HL-60/S4 treated with phorbol 12-myristate 13-acetate at 8.2 ng/mL for 4 days and 3 days (cell line): ENCODE measurements around the gene GABBR2.

Experiments used
- in situ Hi-C: fragments of 300-500 bp; cut with MboI; formaldehyde crosslinking; loops from 2 replicates; pipeline ENCODE4 v1.15.0; 2022; ENCODE audit warnings: low sequenced_read_pairs

GABBR2 gene

DNA sequence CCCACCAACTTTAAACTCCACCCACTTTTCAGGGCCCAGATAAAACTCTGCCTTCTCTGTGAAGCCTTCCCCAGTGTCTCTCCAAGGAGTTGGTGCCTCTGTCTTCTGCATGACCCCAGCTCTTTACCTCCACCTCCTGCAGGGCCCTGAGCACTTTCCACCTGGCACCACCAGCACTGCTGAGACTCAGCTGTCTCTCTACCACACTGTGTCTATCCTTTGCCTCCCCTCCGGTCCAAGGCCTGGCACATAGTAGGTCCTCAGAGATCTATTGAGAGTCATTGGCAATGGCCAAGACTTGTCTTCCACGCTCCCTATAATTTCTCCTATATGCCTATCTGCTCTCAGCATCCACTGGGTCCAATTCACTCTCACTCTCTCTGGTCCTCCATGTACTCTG lies 12.9 kb upstream of the GABBR2 start:
- in situ Hi-C loops, result no loop called here

DNA sequence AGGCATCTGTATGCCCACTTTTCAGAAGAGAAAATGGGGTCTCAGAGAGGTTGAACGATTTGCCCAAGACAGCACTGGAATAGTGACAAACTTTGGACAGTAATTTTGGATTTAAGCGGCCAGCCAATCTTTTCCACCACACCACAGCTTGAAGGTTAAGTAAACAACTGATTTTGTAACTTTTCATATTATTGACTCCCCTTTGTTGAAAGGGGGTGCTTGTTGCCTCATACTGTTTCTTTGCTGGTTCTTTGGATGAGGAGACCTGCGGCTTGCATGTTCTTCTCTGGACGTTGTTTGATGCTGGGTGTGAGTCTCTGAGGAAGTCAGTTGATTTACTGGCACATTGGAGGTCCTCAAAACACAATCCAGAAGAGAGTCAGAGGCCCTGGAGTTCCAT lies 11.7 kb upstream of the GABBR2 start:
- in situ Hi-C loops, result no loop called here

DNA sequence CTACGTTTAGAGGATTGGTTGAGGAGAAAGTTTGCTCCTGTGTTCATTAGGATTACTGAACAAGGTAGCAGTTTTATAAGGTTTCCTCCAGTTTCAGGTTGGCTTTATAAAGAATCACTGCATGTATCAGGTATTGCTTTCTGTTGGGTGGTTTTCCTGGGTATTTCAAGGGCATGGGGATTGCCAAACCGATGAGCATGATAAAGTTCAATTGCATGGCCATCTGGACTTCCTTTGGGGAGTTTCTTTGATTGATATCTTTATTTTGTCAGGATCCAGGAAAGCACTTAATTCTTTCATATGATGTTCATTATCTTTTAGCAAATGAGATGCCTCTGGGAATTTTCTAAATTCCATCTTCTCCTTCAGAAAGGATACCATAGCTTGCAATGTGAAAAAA lies 10.3 kb upstream of the GABBR2 start:
- in situ Hi-C loops, result no loop called here

DNA sequence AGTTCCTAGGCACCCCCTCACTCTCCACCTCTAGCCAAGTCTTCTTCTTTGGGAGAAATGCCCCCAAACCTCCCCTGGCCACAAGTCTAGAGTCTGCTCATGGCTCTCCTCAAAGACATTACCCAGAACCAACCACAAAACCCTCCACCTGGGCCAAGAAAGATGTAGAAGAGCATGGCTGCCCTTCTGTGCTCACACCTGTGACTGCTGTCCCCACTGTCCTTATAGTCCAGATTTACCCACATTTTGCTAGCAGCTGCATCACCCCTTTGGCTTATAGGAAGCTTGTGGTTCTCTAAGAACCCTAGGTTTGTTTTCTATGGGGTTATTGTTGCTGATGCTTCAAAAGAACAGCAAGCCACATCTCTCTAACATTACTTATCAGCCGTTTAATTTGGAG lies 6.1 kb upstream of the GABBR2 start:
- in situ Hi-C loops, result no loop called here

DNA sequence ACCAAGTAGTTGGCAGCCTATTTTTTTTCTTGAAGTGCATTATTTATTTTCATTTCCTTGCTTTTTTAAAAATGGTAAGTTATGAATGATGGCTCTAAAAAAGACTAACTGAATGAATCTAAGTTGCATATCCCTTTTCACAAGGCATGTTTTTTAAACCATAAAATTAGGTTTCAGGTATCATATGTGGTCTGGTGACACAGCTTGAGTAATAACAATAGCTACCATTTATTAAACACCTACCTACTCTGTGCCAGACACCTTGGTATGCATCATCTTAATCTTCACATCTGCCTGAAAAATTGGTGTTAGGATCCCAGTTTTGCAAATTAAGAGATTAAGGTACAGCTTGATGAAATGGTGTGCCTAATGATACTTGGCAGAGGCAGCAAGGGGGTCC lies 4.3 kb upstream of the GABBR2 start:
- in situ Hi-C loops, result no loop called here

DNA sequence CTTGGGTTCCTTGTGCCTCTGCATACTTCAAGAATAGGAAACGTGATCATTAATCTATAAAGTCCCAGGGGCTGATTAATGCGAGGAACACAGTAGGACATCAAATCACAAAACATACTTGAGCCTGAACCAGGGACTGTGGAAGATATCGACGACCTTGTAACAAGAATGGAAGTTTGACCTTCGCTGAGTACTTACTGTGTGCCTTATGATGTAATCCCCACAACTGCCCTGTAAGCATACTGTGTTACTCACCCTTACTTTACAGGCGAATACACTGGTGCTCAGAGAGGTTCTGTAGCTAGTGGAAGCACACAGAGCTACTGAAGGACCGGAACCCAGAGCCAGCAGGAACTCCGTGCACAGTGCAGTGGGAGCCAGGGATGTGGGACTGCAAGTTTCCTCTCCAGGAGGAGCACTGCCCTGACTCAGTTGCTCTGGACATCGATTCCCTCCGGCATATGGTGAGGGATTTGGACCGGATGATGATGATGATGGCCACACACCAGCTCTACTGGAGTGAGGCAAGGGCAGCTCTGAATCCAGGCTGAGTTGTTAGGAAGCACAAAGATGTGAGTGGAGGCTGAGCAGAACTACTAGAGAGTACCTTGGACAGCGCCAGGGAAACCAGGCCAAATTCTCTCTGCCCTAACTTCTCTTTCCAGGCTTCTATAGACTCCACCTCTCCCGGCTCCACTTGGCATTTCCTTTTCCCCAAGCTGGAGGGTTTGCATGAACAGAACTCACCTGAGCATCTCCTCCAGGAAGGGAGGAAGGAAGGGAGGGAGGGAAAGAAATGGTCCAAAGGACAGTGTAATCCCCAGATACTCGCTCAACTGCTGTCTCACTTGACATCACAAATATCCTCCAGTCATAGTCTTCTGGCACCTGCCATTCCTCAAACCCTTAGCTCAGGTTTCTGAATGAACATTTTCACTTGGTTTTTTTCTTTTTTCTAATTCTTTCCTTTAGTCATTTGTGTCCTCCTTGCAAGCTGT lies 1.5 kb upstream of the GABBR2 start:
- in situ Hi-C loops, result no loop called here

DNA sequence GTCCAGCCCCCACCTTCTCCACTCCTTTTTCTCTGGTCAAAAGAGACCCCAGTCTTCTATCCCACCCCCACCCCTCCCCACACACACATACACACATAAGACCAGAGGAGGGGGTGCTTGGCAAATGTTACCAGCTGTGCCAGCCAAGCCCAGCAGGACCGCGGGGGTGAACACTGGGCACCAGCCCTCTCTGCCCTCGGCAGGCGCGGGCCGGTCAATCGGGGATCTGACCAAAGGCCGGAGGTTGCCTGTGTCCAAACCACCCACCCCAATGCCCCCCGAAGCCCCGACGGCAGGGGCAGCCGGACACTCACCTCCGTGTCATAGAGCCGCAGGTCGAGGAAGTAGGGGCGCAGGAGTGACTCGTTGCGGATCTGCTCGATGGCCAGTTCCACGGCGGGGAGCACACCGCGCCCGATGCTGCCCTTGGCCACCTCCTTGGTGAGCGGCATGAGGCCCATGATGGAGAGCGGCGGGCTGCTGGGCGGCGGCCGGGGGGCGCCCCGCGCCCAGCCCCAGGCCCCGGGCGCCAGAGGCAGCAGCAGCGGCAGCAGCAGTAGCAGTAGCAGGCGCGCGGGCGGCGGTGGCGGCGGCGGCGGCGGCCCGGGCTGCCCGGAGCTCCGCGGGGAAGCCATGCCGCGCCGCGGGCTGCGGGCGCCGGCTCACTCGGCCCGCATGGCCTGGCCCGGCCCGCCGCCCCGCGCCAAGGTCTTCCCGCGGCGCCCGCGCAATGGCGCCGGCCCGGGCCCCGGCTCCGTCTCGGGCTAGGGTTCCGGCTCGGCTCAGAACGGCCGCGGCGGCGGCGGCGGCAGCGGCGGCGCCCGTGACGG lies 417 bp downstream of the GABBR2 start:
- in situ Hi-C loops, result no loop called here

DNA sequence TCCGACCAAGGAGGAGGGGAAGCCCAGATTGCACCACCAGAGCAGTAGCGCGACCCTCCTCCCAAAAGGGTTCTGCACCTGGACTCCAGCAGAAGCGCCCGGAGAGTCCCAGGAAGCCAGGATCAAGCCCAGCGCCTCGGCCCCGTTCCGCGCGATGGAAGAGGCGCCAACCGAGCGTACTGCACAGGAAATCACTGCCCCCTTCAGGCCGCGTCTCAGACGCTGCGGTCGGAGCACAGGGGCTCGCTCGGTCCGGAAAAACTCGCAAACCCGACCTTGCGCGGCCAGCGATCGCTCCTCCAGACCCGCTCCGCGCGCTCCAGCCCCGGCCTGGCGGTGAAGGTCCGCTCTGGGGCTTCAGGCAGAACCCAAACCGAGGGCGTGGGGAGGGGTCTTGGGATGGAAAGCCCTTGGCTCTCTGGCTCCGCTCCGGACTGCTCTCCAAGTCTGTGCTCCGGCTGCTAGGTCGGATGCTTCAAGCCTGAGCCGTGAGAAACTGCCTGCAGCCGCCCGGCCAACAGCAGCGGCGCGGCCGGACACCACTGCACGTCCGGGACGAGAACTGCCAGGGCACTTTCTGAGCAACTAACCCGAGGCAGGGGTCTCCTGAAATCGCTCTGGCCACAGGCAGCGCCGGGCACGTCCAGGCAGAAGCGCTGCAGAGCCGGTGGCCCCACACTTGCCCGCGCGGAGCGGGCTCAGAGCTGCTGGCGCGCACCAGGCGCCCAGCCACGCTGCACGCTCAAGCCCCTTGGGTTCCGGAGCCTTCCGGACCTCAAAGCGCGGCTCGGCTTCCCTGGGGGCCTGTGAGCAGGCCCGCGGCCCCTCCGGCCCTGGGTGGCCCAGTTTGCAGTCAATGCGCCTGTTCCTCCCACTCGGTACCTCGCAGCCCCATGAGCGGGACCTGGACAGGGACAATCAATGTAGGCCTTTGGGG lies 1.3 kb downstream of the GABBR2 start:
- in situ Hi-C loops, result no loop called here

DNA sequence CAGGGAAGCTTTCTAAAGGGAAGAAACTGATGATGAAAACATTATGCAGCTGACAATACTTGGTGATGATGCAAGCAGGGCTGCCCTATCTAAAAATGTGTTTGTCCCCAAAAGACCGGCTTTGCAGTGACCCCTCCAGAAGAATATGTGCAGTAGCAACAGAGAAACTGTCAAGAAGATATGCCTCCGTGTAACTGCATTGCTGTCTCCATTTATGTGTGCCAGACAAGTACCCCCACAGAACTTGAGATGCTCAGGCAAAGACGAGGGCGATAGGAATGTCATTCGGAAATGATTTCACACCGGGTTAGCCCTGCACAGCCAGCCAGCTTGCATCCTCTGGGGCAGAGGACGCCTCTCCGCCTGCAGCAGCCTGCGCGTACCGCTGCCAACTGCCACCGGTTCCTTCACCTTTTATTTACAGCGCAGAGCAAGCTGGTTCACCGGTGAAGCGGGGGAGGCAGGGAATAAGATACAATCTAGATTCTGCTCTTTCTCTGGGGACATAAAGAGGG lies 2.0 kb downstream of the GABBR2 start:
- in situ Hi-C loops, result no loop called here

DNA sequence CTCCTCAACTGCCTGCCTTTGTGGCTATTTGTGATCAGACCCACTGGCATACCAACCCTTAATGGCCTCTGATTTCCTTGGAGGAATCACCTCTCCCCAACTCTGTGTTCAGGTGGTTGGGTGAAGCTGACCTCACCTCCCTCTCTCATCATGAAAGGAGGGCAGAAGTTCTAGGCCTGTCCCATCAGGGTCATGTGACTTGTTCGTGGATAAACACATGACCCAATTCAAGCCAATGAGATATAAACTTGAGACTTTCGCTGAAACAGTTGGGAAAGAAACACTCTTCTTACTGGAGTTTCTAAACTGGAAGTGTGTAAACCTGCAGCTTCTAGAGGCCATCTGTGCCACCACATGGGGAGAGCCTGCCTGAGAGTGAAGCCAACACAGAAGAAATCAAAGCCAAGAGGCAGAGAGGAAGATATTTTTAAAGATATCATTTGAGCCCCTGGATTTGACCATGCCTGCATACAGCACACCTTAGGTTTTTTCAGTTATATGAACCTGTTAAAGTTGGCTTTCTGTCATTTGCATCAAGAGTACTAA lies 5.8 kb downstream of the GABBR2 start:
- in situ Hi-C loops, result no loop called here

DNA sequence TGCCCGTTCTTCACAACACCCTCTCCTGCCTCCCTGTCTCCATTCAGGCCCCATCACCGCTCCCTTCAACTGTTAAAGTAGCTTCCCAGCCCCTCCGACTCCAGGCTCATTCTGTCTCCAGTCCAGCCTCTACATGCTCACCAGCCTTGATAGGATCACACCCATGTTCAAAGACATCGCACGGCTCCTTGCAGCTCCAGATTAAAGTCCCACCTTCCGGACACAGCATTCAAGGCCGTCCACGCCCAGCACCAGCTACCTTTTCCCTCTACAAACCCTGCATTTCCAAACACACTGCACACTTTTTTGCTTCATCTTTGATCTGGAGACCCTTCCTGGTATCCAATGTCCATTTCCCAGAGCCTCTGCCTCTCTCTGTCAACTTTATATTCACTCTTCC lies 6.4 kb downstream of the GABBR2 start:
- in situ Hi-C loops, result no loop called here

DNA sequence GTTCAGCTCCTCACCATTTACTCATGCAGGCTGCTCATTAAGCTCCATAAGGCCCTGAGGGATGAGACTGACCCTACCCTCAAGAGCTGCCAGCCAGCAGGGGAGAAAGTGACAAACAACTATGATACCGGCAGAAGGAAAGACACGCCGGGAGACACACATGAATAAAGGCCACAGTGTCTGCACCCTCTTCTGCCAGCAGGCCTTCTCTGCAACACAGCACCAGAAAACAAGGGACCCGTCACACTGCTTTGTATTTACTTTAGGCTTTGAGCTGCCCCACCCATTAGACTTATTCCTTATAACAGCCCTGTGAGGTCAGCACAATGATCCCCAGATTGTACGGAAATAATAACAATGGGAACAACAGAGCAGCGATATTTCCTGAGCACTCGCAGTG lies 7.2 kb downstream of the GABBR2 start:
- in situ Hi-C loops, result no loop called here

DNA sequence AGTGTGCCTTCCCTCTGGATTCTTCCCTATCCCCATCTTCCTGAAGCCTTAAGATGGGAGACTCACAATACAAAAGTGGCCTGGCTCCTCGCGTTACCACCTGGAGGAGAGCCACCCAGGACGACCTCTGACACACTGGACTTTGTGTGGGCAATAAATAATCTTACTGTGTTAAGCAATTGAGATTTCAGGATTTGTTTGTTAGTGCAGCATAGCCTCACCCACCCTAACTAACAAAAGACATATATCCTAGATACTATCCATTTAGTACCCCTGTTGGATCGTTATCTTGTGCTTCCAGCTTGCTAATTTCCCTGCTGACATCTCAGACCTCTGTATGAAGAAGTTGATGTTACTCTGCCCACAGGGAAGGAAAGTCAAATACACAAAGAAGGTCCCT lies 7.9 kb downstream of the GABBR2 start:
- in situ Hi-C loops, result no loop called here

DNA sequence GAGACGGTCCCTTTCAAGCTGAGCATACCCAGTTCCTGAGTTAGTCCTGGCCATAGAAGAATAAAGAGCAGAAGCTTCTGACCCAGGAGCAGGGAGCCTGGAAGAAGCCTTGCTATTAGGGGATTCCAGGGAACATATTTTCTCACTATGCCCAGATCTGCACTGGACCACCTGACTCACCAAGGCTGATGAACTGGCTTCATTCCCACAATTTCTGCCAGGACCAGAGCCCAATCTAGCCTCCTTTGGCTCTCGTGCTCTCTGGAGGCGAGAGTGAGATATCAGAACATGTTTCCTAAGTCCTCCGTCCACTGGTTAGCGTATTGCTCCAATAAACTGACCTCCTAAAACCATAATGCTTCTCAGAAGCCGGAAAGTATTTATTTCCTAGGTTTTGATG lies 9.9 kb downstream of the GABBR2 start:
- in situ Hi-C loops, result no loop called here

DNA sequence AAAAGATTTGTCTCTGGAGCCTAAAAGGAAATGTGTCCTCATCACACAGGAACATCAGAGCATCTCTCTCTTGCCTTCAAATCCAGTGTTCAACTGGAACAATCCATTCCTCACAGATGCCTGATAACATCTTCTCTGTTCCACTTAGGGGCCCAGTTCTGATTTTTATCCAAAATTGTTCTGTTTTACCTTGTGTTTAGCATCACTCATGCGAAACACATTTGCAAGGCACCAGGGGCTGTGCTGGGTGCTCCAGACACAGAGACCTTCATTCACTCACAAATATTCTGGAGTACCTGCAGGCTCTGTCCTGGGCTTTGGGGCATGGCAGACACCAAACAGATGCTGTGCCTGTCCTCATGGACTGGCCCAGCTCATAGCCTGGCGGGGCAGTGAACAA lies 13.8 kb downstream of the GABBR2 start:
- in situ Hi-C loops, result no loop called here

DNA sequence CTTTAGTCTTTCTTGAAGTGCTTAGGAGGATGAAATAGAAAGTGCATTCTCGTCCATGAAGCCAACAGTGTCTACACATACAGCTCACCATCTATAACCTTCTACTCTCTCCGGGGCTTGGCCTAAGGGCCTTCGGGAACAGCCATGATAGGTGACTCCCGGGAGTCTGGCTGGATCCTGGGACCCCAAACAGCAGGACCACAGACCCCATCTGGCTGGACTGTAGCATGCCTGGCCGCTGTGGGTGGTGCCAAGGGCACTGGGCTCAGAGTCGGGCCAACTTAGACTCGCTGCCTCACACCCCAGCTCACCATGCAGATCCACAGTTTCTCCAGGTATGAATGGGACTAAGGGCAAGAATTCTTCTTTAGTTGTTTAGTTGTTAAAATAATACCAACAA lies 16.3 kb downstream of the GABBR2 start:
- in situ Hi-C loops, result no loop called here

DNA sequence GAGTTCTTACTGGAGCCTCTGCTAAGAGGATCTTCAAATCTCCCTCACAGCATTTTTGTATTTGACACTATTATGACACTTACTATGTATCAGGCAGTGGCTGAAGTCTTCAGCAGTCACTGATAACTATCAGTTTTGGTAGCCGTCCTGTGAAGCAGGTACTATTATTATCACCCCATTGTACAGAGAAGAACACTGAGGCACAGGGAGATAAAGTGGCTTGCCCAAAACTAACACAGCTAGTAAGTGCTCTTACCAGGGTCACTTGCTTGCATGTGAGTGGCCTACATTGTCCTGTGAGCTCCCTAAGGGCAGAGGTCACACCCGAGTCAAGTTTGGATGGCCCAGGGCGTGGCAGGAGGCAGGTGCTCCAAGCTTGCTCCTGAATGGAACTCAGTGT lies 16.8 kb downstream of the GABBR2 start:
- in situ Hi-C loops, result no loop called here

DNA sequence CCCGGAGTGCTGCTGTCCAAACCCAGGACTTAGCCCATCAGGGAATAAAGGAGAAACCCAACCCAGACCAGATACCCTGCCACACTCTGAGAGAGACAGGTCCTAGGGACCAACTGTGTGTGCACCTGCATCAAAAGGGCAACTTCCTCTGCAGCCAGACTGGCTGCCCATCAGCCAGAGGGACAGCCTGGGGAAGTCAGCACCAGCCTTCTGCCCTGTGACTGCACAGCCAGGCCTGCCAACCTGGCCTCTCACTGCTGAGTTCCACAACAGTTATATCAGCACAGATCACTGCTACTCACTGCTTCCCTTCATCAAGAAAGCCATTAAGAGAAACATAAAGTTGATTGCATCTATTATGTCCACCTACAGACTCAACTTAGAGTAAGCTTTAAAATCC lies 18.0 kb downstream of the GABBR2 start:
- in situ Hi-C loops, result no loop called here

DNA sequence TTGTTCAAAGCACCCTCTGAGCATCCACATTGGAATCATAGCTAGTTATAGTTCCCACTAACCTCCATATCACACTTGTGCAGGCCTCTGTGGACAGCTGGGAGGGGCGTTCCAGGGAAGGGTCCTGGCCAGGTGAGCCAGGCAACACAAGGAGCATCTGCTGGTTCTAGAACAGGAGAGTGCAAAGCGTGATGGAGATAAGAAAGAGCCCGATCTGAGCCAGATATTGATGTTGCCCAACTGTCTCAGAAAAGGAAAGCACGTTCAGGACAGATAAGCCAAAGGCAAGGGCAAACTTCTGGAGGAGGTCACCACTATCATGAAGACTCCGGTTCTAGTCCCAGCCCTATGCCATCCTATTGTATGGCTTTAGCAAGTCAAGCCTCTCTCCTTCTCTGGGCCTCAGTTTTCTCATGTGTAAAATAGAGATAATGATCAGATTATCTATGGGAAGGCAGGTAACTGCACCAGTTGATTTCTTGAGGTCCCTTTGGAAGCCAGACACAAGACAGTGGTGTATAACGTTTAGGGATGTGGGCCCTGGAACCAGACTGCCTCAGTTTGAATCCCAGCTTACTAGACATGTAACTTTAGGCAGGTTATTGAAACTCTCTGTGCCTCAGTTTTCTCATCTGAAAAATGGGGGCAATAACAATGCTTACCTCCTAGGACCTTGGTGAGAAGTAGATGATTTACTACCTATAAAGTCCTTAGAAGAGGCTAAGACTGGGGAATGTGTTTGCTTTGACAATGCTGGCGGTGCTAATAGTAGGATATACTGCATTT lies 19.8 kb downstream of the GABBR2 start:
- in situ Hi-C loops, result no loop called here

DNA sequence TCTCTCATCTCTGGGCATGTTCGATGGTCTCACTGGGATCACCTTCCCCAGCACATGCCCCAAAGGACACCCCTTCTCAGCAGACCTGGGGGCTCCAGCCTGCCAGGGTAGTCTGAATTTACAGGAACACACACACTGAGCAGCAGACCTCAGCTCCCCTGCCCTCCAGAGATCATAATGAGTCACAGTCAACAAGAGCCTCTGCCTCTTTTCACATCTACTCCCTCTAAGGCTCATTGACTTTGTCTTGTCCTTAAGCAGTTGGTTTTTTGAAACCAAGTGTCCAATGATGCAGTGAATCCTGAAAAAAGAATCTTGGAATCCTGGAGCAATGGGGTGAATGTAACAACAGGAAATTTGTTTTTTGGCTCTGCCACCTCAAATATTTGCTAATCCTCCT lies 20.8 kb downstream of the GABBR2 start:
- in situ Hi-C loops, result no loop called here
